ENCODE measurements around the gene SYNPR.

SYNPR gene

DNA sequence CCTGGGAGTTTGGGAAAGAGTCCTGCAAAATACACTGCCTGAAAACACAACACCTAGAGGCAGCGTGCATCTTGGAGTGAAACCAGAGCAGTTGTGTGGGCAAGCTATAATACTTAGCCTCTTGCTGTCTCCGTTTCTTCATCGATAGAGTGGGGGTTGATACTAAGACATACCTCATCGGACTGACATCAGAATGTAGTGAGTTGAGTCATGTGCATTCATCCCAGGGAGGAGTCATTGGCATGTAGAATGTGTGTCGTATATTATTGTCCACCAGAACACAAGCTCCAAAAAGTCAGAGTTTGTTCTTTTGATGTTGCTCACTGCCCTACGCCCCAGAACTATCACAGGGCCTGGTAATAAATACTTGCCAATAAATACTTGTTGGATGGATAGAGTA, 378.7 kb downstream of the SYNPR start:
- no peaks in the 10 kb centered on the region for H3K36me3 ChIP-seq (replicated peaks; ENCODE audit: insufficient read depth, low read length)
- no peak overlapping the region for H3K27ac ChIP-seq (ENCODE audit: low read length)
- no peaks in the 10 kb centered on the region for H3K4me1 ChIP-seq (ENCODE audit: low read length)
- TF ChIP-seq EZH2 (optimal IDR thresholded peaks at IDR 0.05; ENCODE audit: low read depth, low read length) (no peak), EZH2phosphoT487 (IDR thresholded peaks at IDR 0.05; ENCODE audit: low read length) (no peak)
- TF ChIP-seq, protein P1, sequence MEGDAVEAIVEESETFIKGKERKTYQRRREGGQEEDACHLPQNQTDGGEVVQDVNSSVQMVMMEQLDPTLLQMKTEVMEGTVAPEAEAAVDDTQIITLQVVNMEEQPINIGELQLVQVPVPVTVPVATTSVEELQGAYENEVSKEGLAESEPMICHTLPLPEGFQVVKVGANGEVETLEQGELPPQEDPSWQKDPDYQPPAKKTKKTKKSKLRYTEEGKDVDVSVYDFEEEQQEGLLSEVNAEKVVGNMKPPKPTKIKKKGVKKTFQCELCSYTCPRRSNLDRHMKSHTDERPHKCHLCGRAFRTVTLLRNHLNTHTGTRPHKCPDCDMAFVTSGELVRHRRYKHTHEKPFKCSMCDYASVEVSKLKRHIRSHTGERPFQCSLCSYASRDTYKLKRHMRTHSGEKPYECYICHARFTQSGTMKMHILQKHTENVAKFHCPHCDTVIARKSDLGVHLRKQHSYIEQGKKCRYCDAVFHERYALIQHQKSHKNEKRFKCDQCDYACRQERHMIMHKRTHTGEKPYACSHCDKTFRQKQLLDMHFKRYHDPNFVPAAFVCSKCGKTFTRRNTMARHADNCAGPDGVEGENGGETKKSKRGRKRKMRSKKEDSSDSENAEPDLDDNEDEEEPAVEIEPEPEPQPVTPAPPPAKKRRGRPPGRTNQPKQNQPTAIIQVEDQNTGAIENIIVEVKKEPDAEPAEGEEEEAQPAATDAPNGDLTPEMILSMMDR (IDR thresholded peaks at IDR 0.05; ENCODE audit: low read length), result no peak
- H3K4me3 ChIP-seq (ENCODE audit: low read length), result no peak overlapping the region
- H3K9ac ChIP-seq (ENCODE audit: low read length), result no peak overlapping the region
- H3F3A ChIP-seq (ENCODE audit: insufficient read depth, low read length), result no peaks in the 10 kb centered on the region
- no peaks in the 10 kb centered on the region for H3K27me3 ChIP-seq (replicated peaks; ENCODE audit: insufficient read depth, low read length)
- H4K20me1 ChIP-seq (ENCODE audit: insufficient read depth, low read length), result no peaks in the 10 kb centered on the region
- no peaks in the 10 kb centered on the region for H3K79me2 ChIP-seq (ENCODE audit: low read length)
- no peaks in the 10 kb centered on the region for H3K9me2 ChIP-seq (replicated peaks; ENCODE audit: insufficient read depth, low read length)
- no peak overlapping the region for H2AFZ ChIP-seq (ENCODE audit: low read length)
- H3K9me3 ChIP-seq (replicated peaks; ENCODE audit: insufficient read depth, low read length), result no peaks in the 10 kb centered on the region
- no peak overlapping the region for H3K4me2 ChIP-seq (ENCODE audit: low read depth, low read length)
- DNase-seq, result no peak

DNA sequence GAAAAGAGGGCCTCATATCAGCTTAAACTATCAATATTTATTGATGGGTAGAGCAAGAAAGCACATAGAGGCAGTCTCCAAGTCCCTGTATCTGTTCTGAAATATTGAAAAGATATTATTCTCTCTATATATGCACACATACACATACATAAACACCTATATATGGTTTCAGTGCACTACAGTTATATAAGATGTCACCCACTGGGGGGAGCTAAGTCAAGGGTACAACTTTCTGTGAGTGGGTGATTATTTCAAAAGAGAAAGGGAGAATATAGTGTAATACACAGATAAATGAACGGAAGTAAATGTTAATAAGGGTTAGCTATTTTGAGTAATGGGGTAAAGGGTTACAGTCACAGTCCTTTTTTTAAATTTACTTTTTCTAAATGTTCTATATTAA, 383.1 kb downstream of the SYNPR start:
- Histone ChIP-seq H3K4me3 (ENCODE audit: low read length) (no peak overlapping the region), H3K9me2 (replicated peaks; ENCODE audit: insufficient read depth, low read length) (no peaks in the 10 kb centered on the region), H3K27me3 (replicated peaks; ENCODE audit: insufficient read depth, low read length) (no peaks in the 10 kb centered on the region), H3K9me3 (replicated peaks; ENCODE audit: insufficient read depth, low read length) (no peaks in the 10 kb centered on the region), H3K36me3 (replicated peaks; ENCODE audit: insufficient read depth, low read length) (no peaks in the 10 kb centered on the region), H3K79me2 (ENCODE audit: low read length) (no peaks in the 10 kb centered on the region), H4K20me1 (ENCODE audit: insufficient read depth, low read length) (no peaks in the 10 kb centered on the region), H3K9ac (ENCODE audit: low read length) (no peak overlapping the region), H3K4me1 (ENCODE audit: low read length) (no peaks in the 10 kb centered on the region), H3F3A (ENCODE audit: insufficient read depth, low read length) (no peaks in the 10 kb centered on the region), H3K27ac (ENCODE audit: low read length) (no peak overlapping the region), H3K4me2 (ENCODE audit: low read depth, low read length) (no peak overlapping the region), H2AFZ (ENCODE audit: low read length) (no peak overlapping the region)
- TF ChIP-seq, protein P1 (IDR thresholded peaks at IDR 0.05; ENCODE audit: low read length), result no peak
- TF ChIP-seq EZH2 (optimal IDR thresholded peaks at IDR 0.05; ENCODE audit: low read depth, low read length) (no peak), EZH2phosphoT487 (IDR thresholded peaks at IDR 0.05; ENCODE audit: low read length) (no peak)
- DNase-seq, result no peak

DNA sequence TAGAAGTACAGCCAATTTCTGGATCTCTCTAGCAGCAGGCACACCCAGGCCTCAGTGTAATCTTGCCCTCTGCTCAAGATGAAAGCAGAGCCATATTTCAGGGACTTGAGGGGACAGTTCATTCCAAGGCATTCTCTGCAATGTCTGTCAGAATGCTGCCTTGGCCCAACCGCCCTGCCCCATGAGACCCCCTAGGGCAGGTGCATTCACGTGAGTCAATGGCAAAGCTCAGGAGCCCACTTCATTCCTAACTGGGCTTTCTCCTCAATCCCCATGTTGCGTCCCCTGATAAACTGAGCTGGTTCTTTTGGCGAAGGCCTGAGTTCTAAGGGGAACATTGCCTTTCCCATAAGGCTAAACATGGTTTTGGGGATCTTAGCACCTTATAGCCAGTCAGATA, 383.9 kb downstream of the SYNPR start:
- Histone ChIP-seq H3K79me2 (ENCODE audit: low read length) (no peaks in the 10 kb centered on the region), H3K9ac (ENCODE audit: low read length) (no peak overlapping the region), H3K4me2 (ENCODE audit: low read depth, low read length) (no peak overlapping the region), H3K27me3 (replicated peaks; ENCODE audit: insufficient read depth, low read length) (no peaks in the 10 kb centered on the region), H2AFZ (ENCODE audit: low read length) (no peak overlapping the region), H4K20me1 (ENCODE audit: insufficient read depth, low read length) (no peaks in the 10 kb centered on the region), H3K4me1 (ENCODE audit: low read length) (no peaks in the 10 kb centered on the region), H3K36me3 (replicated peaks; ENCODE audit: insufficient read depth, low read length) (no peaks in the 10 kb centered on the region), H3K9me2 (replicated peaks; ENCODE audit: insufficient read depth, low read length) (no peaks in the 10 kb centered on the region), H3F3A (ENCODE audit: insufficient read depth, low read length) (no peaks in the 10 kb centered on the region), H3K4me3 (ENCODE audit: low read length) (no peak overlapping the region), H3K27ac (ENCODE audit: low read length) (no peak overlapping the region), H3K9me3 (replicated peaks; ENCODE audit: insufficient read depth, low read length) (no peaks in the 10 kb centered on the region)
- TF ChIP-seq, protein P1 (IDR thresholded peaks at IDR 0.05; ENCODE audit: low read length), result no peak
- TF ChIP-seq EZH2phosphoT487 (IDR thresholded peaks at IDR 0.05; ENCODE audit: low read length), result no peak
- no peak for TF ChIP-seq EZH2 (optimal IDR thresholded peaks at IDR 0.05; ENCODE audit: low read depth, low read length)
- no peak for DNase-seq

All from MM.1S (cell line).